Measurements from ENCODE around the gene FAM237B.
"Not testable (repeated sequence)": the region's sequence is repeated elsewhere in the genome, so short reads cannot be mapped to it uniquely, and the experiment has no call there.

The FAM237B gene

GRCh38 chr7:90320801-90321494 is at the start of gene FAM237B:
Gene FAM237B, minus strand, starts transcription at chr7:90321304. Its CDS starts 1,556 bp downstream, at chr7:90319748.
- no peak for DNase-seq (ENCODE audit: low read depth in 2 of 2)

- DNase-seq (ENCODE audit: low read depth in 2 of 2), result no peak
These were observed 30.9 kb upstream of the FAM237B start for GRCh38 chr7:90351987-90352386.

GRCh38 chr7:90350032-90350431 is 28.9 kb upstream of the FAM237B start:
- not testable (repeated sequence) for DNase-seq (ENCODE audit: low read depth in 2 of 2)

GRCh38 chr7:90349305-90349704 is 28.2 kb upstream of the FAM237B start:
- no peak for DNase-seq (ENCODE audit: low read depth in 2 of 2)

GRCh38 chr7:90347759-90348158 is 26.7 kb upstream of the FAM237B start:
- DNase-seq (ENCODE audit: low read depth in 2 of 2), result no peak

GRCh38 chr7:90346336-90347125 is 25.4 kb upstream of the FAM237B start, which contains the start of gene GTPBP10:
Gene GTPBP10, plus strand, starts transcription at chr7:90346716. Its CDS starts 26 bp downstream, at chr7:90346742.
- peak; percentile 92 for DNase-seq (ENCODE audit: low read depth in 2 of 2)

GRCh38 chr7:90345595-90346335 is 24.7 kb upstream of the FAM237B start:
- no peak for DNase-seq (ENCODE audit: low read depth in 2 of 2)

- no peak for DNase-seq (ENCODE audit: low read depth in 2 of 2)
These were observed 23.9 kb upstream of the FAM237B start for GRCh38 chr7:90345016-90345415.

GRCh38 chr7:90337106-90337505 is 16.0 kb upstream of the FAM237B start:
- no peak for DNase-seq (ENCODE audit: low read depth in 2 of 2)

GRCh38 chr7:90334926-90335325 is 13.8 kb upstream of the FAM237B start:
- DNase-seq (ENCODE audit: low read depth in 2 of 2), result not testable (repeated sequence)

- DNase-seq (ENCODE audit: low read depth in 2 of 2), result no peak
These were observed 13.2 kb upstream of the FAM237B start for GRCh38 chr7:90334193-90334843.

GRCh38 chr7:90326500-90326899 is 5.4 kb upstream of the FAM237B start:
- DNase-seq (ENCODE audit: low read depth in 2 of 2), result no peak

- DNase-seq (ENCODE audit: low read depth in 2 of 2), result no peak
These were observed 1.7 kb upstream of the FAM237B start for GRCh38 chr7:90322837-90323236.

GRCh38 chr7:90320418-90320800 is 695 bp downstream of the FAM237B start:
- DNase-seq (ENCODE audit: low read depth in 2 of 2), result no peak

GRCh38 chr7:90320014-90320413 is 1.1 kb downstream of the FAM237B start:
- no peak for DNase-seq (ENCODE audit: low read depth in 2 of 2)

- DNase-seq (ENCODE audit: low read depth in 2 of 2), result no peak
These were observed 7.2 kb downstream of the FAM237B start for GRCh38 chr7:90313907-90314306.

- no peak for DNase-seq (ENCODE audit: low read depth in 2 of 2)
These were observed 8.4 kb downstream of the FAM237B start for GRCh38 chr7:90312745-90313144.

- DNase-seq (ENCODE audit: low read depth in 2 of 2), result no peak
These were observed 9.9 kb downstream of the FAM237B start for GRCh38 chr7:90311175-90311574.

- DNase-seq (ENCODE audit: low read depth in 2 of 2), result no peak
These were observed 11.2 kb downstream of the FAM237B start for GRCh38 chr7:90309872-90310271.

GRCh38 chr7:90303241-90303640 is 17.9 kb downstream of the FAM237B start:
- no peak for DNase-seq (ENCODE audit: low read depth in 2 of 2)

GRCh38 chr7:90298145-90299038 is 22.7 kb downstream of the FAM237B start:
- DNase-seq (ENCODE audit: low read depth in 2 of 2), result no peak

Data from activated CD8-positive, alpha-beta memory T cell treated with anti-CD3 and anti-CD28 coated beads for 4 hours (primary cell).